MM.1S (cell line): ENCODE measurements around the gene WWC2.

ENCODE experiments used
- DNase-seq: peaks from one replicate; pipeline ENCODE4 v3.0.0-alpha.2; 2015
- H2AFZ ChIP-seq: fragments of 300-600 bp; sonication (generic); 2 replicates; pipeline ENCODE4 v1.6.0; 2016; ENCODE audit warnings: antibody characterized with exemption, low read length
- H3F3A ChIP-seq: fragments of 300-600 bp; sonication (generic); 2 replicates; pipeline ENCODE4 v1.6.1; 2016; ENCODE audit warnings: mild to moderate bottlenecking, antibody characterized with exemption, low read length, moderate library complexity, mixed read lengths; ENCODE audit not compliant: insufficient read depth
- H3K27ac ChIP-seq: fragments of 300-600 bp; sonication (generic); 2 replicates; pipeline ENCODE4 v1.5.1; 2016; ENCODE audit warnings: mild to moderate bottlenecking, low read length
- H3K27me3 ChIP-seq: fragments of 300-600 bp; sonication (generic); replicated peaks from 2 replicates; pipeline ENCODE4 v1.6.0; 2016; ENCODE audit warnings: low read length; ENCODE audit not compliant: insufficient read depth
- H3K36me3 ChIP-seq: fragments of 300-600 bp; sonication (generic); replicated peaks from 2 replicates; pipeline ENCODE4 v1.6.1; 2016; ENCODE audit warnings: mild to moderate bottlenecking, low read length, mixed read lengths; ENCODE audit not compliant: insufficient read depth
- H3K4me1 ChIP-seq: fragments of 300-600 bp; sonication (generic); 2 replicates; pipeline ENCODE4 v1.6.1; 2016; ENCODE audit warnings: low read length, mixed read lengths
- H3K4me2 ChIP-seq: fragments of 300-600 bp; sonication (generic); 2 replicates; pipeline ENCODE4 v1.6.0; 2016; ENCODE audit warnings: low read depth, low read length
- H3K4me3 ChIP-seq: fragments of 300-600 bp; sonication (generic); 2 replicates; pipeline ENCODE4 v1.5.1; 2016; ENCODE audit warnings: low read length, mixed read lengths
- H3K79me2 ChIP-seq: fragments of 300-600 bp; sonication (generic); 2 replicates; pipeline ENCODE4 v1.6.1; 2016; ENCODE audit warnings: mixed run types, low read length, mixed read lengths
- H3K9ac ChIP-seq: fragments of 300-600 bp; sonication (generic); 2 replicates; pipeline ENCODE4 v1.6.1; 2016; ENCODE audit warnings: low read length, mixed read lengths
- H3K9me2 ChIP-seq: fragments of 300-600 bp; sonication (generic); replicated peaks from 2 replicates; pipeline ENCODE4 v1.6.1; 2016; ENCODE audit warnings: mild to moderate bottlenecking, low read length, mixed read lengths; ENCODE audit not compliant: insufficient read depth
- H3K9me3 ChIP-seq: fragments of 300-600 bp; sonication (generic); replicated peaks from 2 replicates; pipeline ENCODE4 v1.6.1; 2016; ENCODE audit warnings: mild to moderate bottlenecking, low read length, mixed read lengths; ENCODE audit not compliant: insufficient read depth
- H4K20me1 ChIP-seq: fragments of 300-600 bp; sonication (generic); 2 replicates; pipeline ENCODE4 v1.6.1; 2016; ENCODE audit warnings: mild to moderate bottlenecking, low read length, moderate library complexity, mixed read lengths; ENCODE audit not compliant: insufficient read depth
- EZH2 ChIP-seq: fragments of 300-600 bp; sonication (generic); optimal IDR thresholded peaks from 2 replicates; pipeline ENCODE3; 2017; ENCODE audit warnings: low read depth, mild to moderate bottlenecking, antibody characterized with exemption, low read length, mixed read lengths
- EZH2phosphoT487 ChIP-seq: fragments of 300-600 bp; sonication (generic); IDR thresholded peaks from 2 replicates; pipeline ENCODE4 v1.6.1; 2018; ENCODE audit warnings: antibody characterized with exemption, low read length
- TF ChIP-seq, protein P1 (sequence below): fragments of 300-600 bp; sonication (generic); IDR thresholded peaks from 2 replicates; pipeline ENCODE4 v1.5.1; 2016; ENCODE audit warnings: antibody characterized with exemption, low read length, mixed read lengths

The WWC2 gene

DNA sequence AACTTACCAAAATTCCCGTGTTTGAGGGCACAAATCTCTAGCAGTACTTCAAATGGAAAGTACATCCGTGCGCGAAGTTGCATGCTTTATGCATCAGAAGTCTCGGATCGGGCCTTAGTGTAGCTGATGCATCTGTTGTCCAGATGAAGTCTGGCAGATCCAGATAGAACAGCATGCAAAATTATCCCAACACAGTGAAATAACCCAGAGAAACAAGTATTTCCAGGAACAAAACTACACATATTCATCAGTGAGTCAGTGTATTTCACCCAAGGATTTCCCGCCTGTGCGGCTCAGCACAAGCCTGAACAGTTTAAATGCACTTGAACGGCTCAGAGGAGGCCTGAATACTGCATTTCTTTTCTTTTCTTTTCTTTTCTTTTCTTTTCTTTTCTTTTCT lies 250.6 kb downstream of the WWC2 start:
- Histone ChIP-seq H3F3A (no peaks in the 10 kb centered on the region), H3K9me2 (no peaks in the 10 kb centered on the region), H3K9me3 (no peaks in the 10 kb centered on the region), H3K4me1 (no peaks in the 10 kb centered on the region), H3K9ac (no peak overlapping the region), H3K4me2 (no peak overlapping the region), H4K20me1 (no peaks in the 10 kb centered on the region), H3K4me3 (no peak overlapping the region), H3K27ac (no peak overlapping the region), H3K79me2 (no peaks in the 10 kb centered on the region), H2AFZ (no peak overlapping the region), H3K36me3 (no peaks in the 10 kb centered on the region), H3K27me3 (no peaks in the 10 kb centered on the region)
- TF ChIP-seq EZH2 (no peak), EZH2phosphoT487 (no peak)
- TF ChIP-seq, protein P1, sequence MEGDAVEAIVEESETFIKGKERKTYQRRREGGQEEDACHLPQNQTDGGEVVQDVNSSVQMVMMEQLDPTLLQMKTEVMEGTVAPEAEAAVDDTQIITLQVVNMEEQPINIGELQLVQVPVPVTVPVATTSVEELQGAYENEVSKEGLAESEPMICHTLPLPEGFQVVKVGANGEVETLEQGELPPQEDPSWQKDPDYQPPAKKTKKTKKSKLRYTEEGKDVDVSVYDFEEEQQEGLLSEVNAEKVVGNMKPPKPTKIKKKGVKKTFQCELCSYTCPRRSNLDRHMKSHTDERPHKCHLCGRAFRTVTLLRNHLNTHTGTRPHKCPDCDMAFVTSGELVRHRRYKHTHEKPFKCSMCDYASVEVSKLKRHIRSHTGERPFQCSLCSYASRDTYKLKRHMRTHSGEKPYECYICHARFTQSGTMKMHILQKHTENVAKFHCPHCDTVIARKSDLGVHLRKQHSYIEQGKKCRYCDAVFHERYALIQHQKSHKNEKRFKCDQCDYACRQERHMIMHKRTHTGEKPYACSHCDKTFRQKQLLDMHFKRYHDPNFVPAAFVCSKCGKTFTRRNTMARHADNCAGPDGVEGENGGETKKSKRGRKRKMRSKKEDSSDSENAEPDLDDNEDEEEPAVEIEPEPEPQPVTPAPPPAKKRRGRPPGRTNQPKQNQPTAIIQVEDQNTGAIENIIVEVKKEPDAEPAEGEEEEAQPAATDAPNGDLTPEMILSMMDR, result no peak
- DNase-seq, result no peak

DNA sequence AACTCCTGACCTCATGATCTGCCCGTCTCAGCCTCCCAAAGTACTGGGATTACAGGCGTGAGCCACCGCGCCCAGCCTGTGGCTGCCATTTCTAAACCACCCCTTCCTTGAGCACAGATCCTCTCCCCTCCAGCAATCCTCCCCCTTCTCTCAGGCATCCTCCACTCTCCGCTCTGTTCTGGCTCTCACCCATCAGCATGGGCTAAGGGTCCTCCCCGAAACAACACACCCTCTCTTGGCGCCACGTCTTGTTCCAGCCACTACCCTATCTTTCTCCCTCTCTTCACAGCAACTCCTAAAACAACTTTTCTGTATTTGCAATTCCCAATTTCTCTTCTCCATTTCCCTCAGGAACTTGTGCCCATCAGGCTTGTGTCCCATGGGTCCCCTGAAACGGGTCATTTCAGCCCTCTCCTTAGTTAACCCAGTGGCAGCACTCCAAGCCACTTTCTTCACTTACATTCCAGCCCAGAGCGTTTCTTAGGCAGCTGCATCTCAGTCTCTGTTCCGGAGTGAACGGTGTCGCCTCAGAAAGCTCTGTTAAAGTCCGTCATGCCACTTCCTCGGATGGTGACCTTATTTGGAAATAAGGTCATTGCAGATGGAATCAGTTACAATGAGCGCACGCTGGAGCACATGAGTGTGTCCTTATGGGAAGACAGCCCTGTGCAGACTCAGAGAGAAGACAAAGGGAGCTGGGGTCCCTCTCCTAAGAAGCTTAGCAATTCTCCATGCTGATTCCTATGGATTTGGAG lies 251.4 kb downstream of the WWC2 start:
- Histone ChIP-seq H3K4me1 (no peaks in the 10 kb centered on the region), H2AFZ (no peak overlapping the region), H3K9ac (no peak overlapping the region), H3K9me3 (no peaks in the 10 kb centered on the region), H3K27me3 (no peaks in the 10 kb centered on the region), H4K20me1 (no peaks in the 10 kb centered on the region), H3F3A (no peaks in the 10 kb centered on the region), H3K36me3 (no peaks in the 10 kb centered on the region), H3K79me2 (no peaks in the 10 kb centered on the region), H3K9me2 (no peaks in the 10 kb centered on the region), H3K27ac (no peak overlapping the region), H3K4me3 (no peak overlapping the region), H3K4me2 (no peak overlapping the region)
- TF ChIP-seq, protein P1, result no peak
- TF ChIP-seq EZH2, result no peak
- TF ChIP-seq EZH2phosphoT487, result no peak
- DNase-seq, result no peak

DNA sequence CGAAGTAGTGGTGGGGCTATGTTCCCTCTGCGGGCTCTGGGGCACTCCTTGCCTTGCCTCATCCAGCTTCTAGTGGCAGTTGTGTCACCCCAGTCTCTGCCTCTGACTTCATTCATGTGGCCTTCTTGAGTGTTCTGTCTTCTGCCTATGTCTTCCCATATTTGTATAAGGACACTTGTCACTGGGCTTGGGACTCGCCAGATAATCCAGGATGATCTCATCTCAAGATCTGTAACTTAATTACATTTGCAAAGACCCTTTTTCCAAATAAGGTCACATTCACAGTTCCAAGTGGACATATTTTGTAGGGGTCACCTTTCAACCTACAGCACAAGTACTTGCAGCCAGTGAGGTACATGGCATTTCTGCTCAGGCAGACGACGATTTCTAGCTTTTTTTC lies 253.5 kb downstream of the WWC2 start:
- no peaks in the 10 kb centered on the region for H3K9me3 ChIP-seq
- H3K9ac ChIP-seq, result no peak overlapping the region
- H3K4me2 ChIP-seq, result no peak overlapping the region
- H3K27me3 ChIP-seq, result no peaks in the 10 kb centered on the region
- no peaks in the 10 kb centered on the region for H3K79me2 ChIP-seq
- no peak for DNase-seq
- H4K20me1 ChIP-seq, result no peaks in the 10 kb centered on the region
- no peaks in the 10 kb centered on the region for H3K9me2 ChIP-seq
- H3F3A ChIP-seq, result no peaks in the 10 kb centered on the region
- no peak overlapping the region for H2AFZ ChIP-seq
- H3K36me3 ChIP-seq, result no peaks in the 10 kb centered on the region
- no peak overlapping the region for H3K27ac ChIP-seq
- H3K4me3 ChIP-seq, result no peak overlapping the region
- no peaks in the 10 kb centered on the region for H3K4me1 ChIP-seq
- TF ChIP-seq, protein P1, result no peak
- TF ChIP-seq EZH2 (no peak), EZH2phosphoT487 (no peak)
